NT2/D1 (cell line): ENCODE measurements around the gene KLHL7.
A peak's percentile ranks its signal among the peaks of the same experiment; 100 is the strongest.

ENCODE experiments used
- DNase-seq: peaks from one replicate; pipeline ENCODE4 v3.0.0-alpha.2; 2011; ENCODE audit warnings: low read depth, low spot score
- H3K27me3 ChIP-seq: 2 replicates; pipeline ENCODE4 v1.6.0; 2011; ENCODE audit warnings: mild to moderate bottlenecking; ENCODE audit not compliant: insufficient read length, insufficient read depth
- H3K36me3 ChIP-seq: 2 replicates; pipeline ENCODE4 v1.6.1; 2011; ENCODE audit warnings: mild to moderate bottlenecking, low read length, mixed read lengths; ENCODE audit not compliant: insufficient read depth, insufficient read length
- H3K4me1 ChIP-seq: 2 replicates; pipeline ENCODE4 v1.5.1; 2011; ENCODE audit not compliant: insufficient read depth, insufficient read length
- H3K4me3 ChIP-seq: 2 replicates; pipeline ENCODE4 v1.5.1; 2011; ENCODE audit warnings: low read depth; ENCODE audit not compliant: insufficient read length
- H3K9ac ChIP-seq: 2 replicates; pipeline ENCODE4 v1.6.0; 2011; ENCODE audit warnings: low read depth; ENCODE audit not compliant: insufficient read length
- H3K9me3 ChIP-seq: 2 replicates; pipeline ENCODE4 v1.5.1; 2011; ENCODE audit warnings: mild to moderate bottlenecking, low read length; ENCODE audit not compliant: insufficient read depth
- SUZ12 ChIP-seq: IDR thresholded peaks from 2 replicates; pipeline ENCODE4 v1.6.1; 2011; ENCODE audit not compliant: insufficient read length, insufficient read depth; ENCODE audit errors: extremely low read depth
- YY1 ChIP-seq: IDR thresholded peaks from 2 replicates; pipeline ENCODE4 v1.6.1; 2011; ENCODE audit not compliant: insufficient read length, insufficient read depth
- ZNF274 ChIP-seq: IDR thresholded peaks from 2 replicates; pipeline ENCODE4 v1.6.1; 2011; ENCODE audit warnings: mild to moderate bottlenecking, low read depth, low read length

KLHL7 gene

GRCh38 chr7:23098029-23098428 is 7.6 kb upstream of the KLHL7 start:
- H3K36me3 ChIP-seq = no peaks in the 10 kb centered on the region
- TF ChIP-seq SUZ12 = no peak
- TF ChIP-seq YY1 = no peak
- TF ChIP-seq ZNF274 = no peak
- no peak overlapping the region for H3K4me3 ChIP-seq
- peaks cover 32% of the 10 kb centered on the region for H3K9me3 ChIP-seq
- H3K4me1 ChIP-seq = no peaks in the 10 kb centered on the region
- no peaks in the 10 kb centered on the region for H3K27me3 ChIP-seq
- H3K9ac ChIP-seq = no peak overlapping the region
- DNase-seq = no peak

GRCh38 chr7:23098460-23098859 is 7.1 kb upstream of the KLHL7 start:
- no peak for TF ChIP-seq SUZ12
- no peak for TF ChIP-seq YY1
- TF ChIP-seq ZNF274 = no peak
- H3K9me3 ChIP-seq = peaks cover 32% of the 10 kb centered on the region
- H3K4me1 ChIP-seq = no peaks in the 10 kb centered on the region
- no peaks in the 10 kb centered on the region for H3K27me3 ChIP-seq
- H3K9ac ChIP-seq = no peak overlapping the region
- DNase-seq = no peak
- no peak overlapping the region for H3K4me3 ChIP-seq
- H3K36me3 ChIP-seq = peaks cover 4% of the 10 kb centered on the region

- Histone ChIP-seq H3K9ac (no peak overlapping the region), H3K4me1 (no peaks in the 10 kb centered on the region), H3K36me3 (peaks cover 4% of the 10 kb centered on the region), H3K4me3 (no peak overlapping the region), H3K9me3 (peaks cover 23% of the 10 kb centered on the region), H3K27me3 (no peaks in the 10 kb centered on the region)
- peak; percentile 35 for DNase-seq
- TF ChIP-seq ZNF274 = no peak
- TF ChIP-seq YY1 = no peak
- TF ChIP-seq SUZ12 = no peak
These were observed 4.9 kb upstream of the KLHL7 start for GRCh38 chr7:23100697-23101096.

GRCh38 chr7:23105086-23105643 is 420 bp upstream of the KLHL7 start:
- Histone ChIP-seq H3K4me1 (no peaks in the 10 kb centered on the region), H3K36me3 (peaks cover 6% of the 10 kb centered on the region), H3K27me3 (no peaks in the 10 kb centered on the region), H3K4me3 (peak overlapping the region; percentile 88), H3K9me3 (peaks cover 14% of the 10 kb centered on the region), H3K9ac (peak overlapping the region; percentile 94)
- no peak for DNase-seq
- TF ChIP-seq SUZ12 (no peak), ZNF274 (no peak), YY1 (no peak)

- Histone ChIP-seq H3K4me3 (peak overlapping the region; percentile 88), H3K36me3 (peaks cover 6% of the 10 kb centered on the region), H3K27me3 (no peaks in the 10 kb centered on the region), H3K9ac (peak overlapping the region; percentile 94), H3K4me1 (no peaks in the 10 kb centered on the region), H3K9me3 (peaks cover 14% of the 10 kb centered on the region)
- DNase-seq = peak; percentile 47
- TF ChIP-seq SUZ12 (no peak), ZNF274 (no peak), YY1 (no peak)
These were observed 655 bp downstream of the KLHL7 start for GRCh38 chr7:23106057-23106822.

GRCh38 chr7:23106823-23107663 is 1.5 kb downstream of the KLHL7 start:
- Histone ChIP-seq H3K9ac (peak overlapping the region; percentile 94), H3K36me3 (peaks cover 6% of the 10 kb centered on the region), H3K4me1 (no peaks in the 10 kb centered on the region), H3K27me3 (no peaks in the 10 kb centered on the region), H3K9me3 (peaks cover 9% of the 10 kb centered on the region), H3K4me3 (peak overlapping the region; percentile 88)
- no peak for DNase-seq
- TF ChIP-seq ZNF274 = no peak
- TF ChIP-seq YY1 = no peak
- no peak for TF ChIP-seq SUZ12

- H3K9ac ChIP-seq = no peak overlapping the region
- DNase-seq = no peak
- peaks cover 6% of the 10 kb centered on the region for H3K36me3 ChIP-seq
- H3K9me3 ChIP-seq = peaks cover 1% of the 10 kb centered on the region; the same call in 1 of the 2 replicates
- H3K4me3 ChIP-seq = no peak overlapping the region
- no peaks in the 10 kb centered on the region for H3K27me3 ChIP-seq
- H3K4me1 ChIP-seq = no peaks in the 10 kb centered on the region
- TF ChIP-seq ZNF274 (no peak), SUZ12 (no peak), YY1 (no peak)
These were observed 2.2 kb downstream of the KLHL7 start for GRCh38 chr7:23107781-23108180.
